Ovary (tissue), 3 donors: ENCODE measurements around the gene CCDC141.

Experiments
- EP300 ChIP-seq: sonication (generic); formaldehyde crosslinking; IDR thresholded peaks from one replicate; pipeline ENCODE4 v1.6.1; 2017; ENCODE audit warnings: antibody characterized with exemption
- POLR2A ChIP-seq: fragments of 450-650 bp; IDR thresholded peaks from one replicate; pipeline ENCODE4 v1.6.1; 2017; ENCODE audit warnings: antibody characterized with exemption, mild to moderate bottlenecking, moderate library complexity
- TF ChIP-seq, protein P1 (sequence below), 3 donors: fragments of 450-650 bp in 2 of 3; fragments of 200-600 bp in 1 of 3; IDR thresholded peaks; one replicate each; pipeline versions ENCODE4 v1.5.1 to v1.8.0; 2016 to 2022; ENCODE audit warnings: antibody characterized with exemption in 3 of 3, mild to moderate bottlenecking in 1 of 3
- donor health status: DM: no; HTN: no; CAD: no.

DNA sequence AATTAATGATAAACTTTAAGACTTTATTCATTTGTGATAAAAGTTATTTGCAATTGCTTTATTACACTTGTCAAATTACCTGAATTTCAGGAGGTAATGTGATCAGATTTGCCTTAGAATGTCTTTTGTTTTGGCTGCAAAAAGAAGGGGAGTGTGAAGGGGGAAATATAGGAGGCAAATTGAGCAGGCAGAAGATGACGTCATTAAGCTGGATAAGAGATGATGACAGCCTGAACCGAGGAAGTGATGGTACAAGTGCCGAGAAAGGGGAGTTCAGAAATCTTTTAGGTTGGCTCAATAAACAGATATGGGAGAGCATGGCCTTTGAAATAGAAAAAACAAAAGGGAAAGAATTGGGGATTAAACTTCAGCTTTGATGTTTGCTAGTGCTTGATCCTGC is 169.7 kb downstream of the CCDC141 start:
- TF ChIP-seq, protein P1, sequence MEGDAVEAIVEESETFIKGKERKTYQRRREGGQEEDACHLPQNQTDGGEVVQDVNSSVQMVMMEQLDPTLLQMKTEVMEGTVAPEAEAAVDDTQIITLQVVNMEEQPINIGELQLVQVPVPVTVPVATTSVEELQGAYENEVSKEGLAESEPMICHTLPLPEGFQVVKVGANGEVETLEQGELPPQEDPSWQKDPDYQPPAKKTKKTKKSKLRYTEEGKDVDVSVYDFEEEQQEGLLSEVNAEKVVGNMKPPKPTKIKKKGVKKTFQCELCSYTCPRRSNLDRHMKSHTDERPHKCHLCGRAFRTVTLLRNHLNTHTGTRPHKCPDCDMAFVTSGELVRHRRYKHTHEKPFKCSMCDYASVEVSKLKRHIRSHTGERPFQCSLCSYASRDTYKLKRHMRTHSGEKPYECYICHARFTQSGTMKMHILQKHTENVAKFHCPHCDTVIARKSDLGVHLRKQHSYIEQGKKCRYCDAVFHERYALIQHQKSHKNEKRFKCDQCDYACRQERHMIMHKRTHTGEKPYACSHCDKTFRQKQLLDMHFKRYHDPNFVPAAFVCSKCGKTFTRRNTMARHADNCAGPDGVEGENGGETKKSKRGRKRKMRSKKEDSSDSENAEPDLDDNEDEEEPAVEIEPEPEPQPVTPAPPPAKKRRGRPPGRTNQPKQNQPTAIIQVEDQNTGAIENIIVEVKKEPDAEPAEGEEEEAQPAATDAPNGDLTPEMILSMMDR (IDR thresholded peaks at IDR 0.05): no peak
- TF ChIP-seq POLR2A (no peak), EP300 (no peak)
